ENCODE measurements around the gene CYP46A1.
"Not testable (repeated sequence)": the region's sequence is repeated elsewhere in the genome, so short reads cannot be mapped to it uniquely, and the experiment has no call there.

The CYP46A1 gene

DNA sequence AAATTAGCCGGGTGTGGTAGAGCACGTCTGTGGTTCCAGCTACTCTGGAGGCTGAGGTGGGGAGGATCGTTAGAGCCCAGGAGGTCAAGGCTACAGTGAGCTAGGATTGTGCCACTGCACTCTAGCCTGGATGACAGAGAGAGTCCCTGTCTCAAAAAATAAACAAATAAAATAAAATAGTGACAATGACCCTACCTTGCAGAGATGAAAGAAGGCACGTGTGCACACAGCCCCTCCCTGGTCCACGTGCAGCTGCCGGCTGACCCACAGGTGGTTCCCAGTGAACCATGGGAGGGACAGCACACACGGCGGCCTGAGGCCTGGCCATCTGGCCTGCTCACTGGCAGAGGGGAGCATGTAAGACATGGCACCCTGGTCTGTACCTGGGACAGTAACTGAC is 34.5 kb upstream of the CYP46A1 start:
- no peak for DNase-seq

DNA sequence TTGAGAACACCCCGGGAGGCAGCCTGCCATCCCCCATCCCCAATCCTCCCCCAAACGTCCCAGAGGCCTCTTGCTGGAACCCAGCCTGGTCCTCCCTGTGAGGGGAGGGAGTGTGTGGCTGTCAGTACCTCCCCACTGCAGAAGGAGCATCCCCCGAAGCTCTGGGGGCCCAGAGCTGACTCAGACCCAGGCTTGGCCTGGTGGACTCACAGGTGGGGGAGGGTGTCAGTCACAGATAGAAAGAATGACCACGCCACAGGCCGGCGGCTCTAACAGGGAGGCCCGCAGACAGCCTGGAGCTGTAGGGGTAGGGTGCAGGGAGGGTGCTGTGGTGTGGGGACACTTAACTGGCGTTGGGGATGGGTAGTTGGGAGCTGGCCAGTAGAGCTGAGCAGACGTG is 33.9 kb upstream of the CYP46A1 start:
- Mint-ChIP-seq H3K27me3 (peaks cover 53% of the 10 kb centered on the region), H3K4me1 (no peaks in the 10 kb centered on the region), H3K27ac (no peak overlapping the region), H3K9me3 (no peaks in the 10 kb centered on the region), H3K36me3 (no peaks in the 10 kb centered on the region), H3K4me3 (no peak overlapping the region)
- DNase-seq: no peak
- CTCF ChIA-PET: no interaction called here

More for the DNA sequence above, 34.5 kb upstream of the CYP46A1 start:
- Mint-ChIP-seq H3K27ac (no peak overlapping the region), H3K4me3 (no peak overlapping the region), H3K9me3 (no peaks in the 10 kb centered on the region), H3K36me3 (no peaks in the 10 kb centered on the region), H3K4me1 (no peaks in the 10 kb centered on the region), H3K27me3 (peaks cover 51% of the 10 kb centered on the region)
- CTCF ChIA-PET: no interaction called here

DNA sequence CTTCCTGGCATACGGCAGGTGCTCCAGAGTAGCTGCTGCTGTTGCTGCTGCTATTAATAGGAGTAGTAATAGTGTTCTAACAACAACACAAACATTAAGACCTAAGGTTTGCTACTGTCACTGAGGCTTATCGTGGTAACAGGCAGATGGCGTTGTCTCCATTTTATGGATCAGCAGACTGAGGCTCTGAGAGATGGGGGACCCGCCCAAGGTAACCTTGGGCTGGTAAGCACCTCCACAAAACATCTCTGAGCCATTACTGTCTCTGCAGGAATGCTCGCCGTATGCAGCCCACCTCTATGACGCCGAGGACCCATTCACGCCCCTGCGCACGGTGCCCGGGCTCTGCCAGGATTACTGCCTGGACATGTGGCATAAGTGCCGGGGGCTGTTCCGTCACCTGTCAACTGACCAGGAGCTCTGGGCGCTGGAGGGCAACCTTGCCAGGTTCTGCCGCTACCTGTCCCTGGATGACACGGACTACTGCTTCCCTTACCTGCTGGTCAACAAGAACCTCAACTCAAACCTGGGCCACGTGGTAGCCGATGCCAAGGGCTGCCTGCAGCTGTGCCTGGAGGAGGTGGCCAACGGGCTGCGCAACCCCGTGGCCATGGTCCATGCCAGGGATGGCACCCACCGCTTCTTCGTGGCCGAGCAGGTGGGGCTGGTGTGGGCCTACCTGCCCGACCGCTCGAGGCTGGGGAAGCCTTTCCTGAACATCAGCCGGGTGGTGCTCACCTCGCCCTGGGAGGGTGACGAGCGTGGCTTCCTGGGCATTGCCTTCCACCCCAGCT is 31.9 kb upstream of the CYP46A1 start:
- no peaks in the 10 kb centered on the region for H3K4me1 Mint-ChIP-seq
- H3K27ac Mint-ChIP-seq: no peak overlapping the region
- no peaks in the 10 kb centered on the region for H3K36me3 Mint-ChIP-seq
- peaks cover 49% of the 10 kb centered on the region for H3K27me3 Mint-ChIP-seq
- DNase-seq: no peak
- CTCF ChIA-PET: no interaction called here
- H3K9me3 Mint-ChIP-seq: no peaks in the 10 kb centered on the region
- H3K4me3 Mint-ChIP-seq: no peak overlapping the region

DNA sequence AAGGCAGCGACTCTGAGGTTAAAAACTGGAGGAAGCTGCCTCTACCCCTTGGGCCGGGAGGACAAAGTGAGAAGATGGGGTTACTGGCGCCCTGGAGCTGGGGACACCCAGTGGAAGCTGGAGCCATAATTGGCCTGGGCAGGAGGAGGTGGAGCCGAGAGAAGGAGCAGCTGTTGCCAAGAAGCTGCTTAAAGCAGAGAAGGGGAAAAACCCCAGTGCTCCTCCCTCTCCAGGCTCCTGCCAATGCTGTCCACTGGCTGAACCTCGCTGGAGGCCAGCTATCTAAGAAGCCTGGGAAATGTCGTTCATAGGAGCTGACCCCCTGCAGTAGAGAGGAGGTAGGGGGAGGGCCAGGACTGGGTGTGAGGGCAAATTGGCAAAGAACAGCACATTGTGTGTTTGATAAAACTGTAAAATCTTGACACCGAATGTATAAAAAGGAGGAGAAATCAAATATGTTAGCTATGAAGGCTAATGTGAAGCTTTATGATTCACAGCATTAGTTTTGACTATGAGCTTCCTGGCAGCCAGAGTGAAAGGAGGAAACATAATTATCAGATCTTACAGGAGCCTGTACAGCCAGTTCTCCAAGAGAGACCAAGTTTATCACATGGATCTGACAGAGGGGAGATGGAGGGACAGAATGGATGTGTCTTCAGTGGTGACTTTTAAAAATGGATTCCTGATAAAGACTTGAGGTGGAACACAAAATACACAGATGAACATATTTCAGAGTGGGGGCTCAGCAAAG is 29.7 kb upstream of the CYP46A1 start:
- DNase-seq: no peak
- no peaks in the 10 kb centered on the region for H3K9me3 Mint-ChIP-seq
- H3K36me3 Mint-ChIP-seq: no peaks in the 10 kb centered on the region
- H3K27ac Mint-ChIP-seq: no peak overlapping the region
- peaks cover 63% of the 10 kb centered on the region for H3K27me3 Mint-ChIP-seq
- CTCF ChIA-PET: no interaction called here
- no peak overlapping the region for H3K4me3 Mint-ChIP-seq
- no peaks in the 10 kb centered on the region for H3K4me1 Mint-ChIP-seq

DNA sequence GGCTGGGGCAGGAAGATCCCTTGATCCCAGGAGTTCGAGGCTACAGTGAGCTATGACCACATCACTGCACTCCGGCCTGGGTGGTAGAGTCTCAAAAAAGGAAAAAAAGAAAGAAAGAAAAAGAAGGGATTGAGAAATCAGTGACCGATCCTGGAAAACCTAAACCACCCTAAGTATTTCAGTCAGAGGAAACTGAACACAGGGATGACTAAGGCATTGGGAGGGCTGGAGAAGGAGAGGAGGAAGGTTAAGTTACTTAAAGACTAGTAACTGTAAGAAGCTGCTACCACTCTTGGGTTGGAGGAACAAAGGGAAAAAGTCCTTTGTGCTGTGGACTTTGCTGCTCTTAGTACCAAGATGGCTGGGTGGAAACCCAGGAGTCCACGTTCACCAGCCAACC is 28.6 kb upstream of the CYP46A1 start:
- Mint-ChIP-seq H3K27me3 (peaks cover 74% of the 10 kb centered on the region), H3K9me3 (no peaks in the 10 kb centered on the region), H3K36me3 (no peaks in the 10 kb centered on the region), H3K4me3 (no peak overlapping the region), H3K27ac (no peak overlapping the region), H3K4me1 (no peaks in the 10 kb centered on the region)
- CTCF ChIA-PET: no interaction called here
- no peak for DNase-seq

DNA sequence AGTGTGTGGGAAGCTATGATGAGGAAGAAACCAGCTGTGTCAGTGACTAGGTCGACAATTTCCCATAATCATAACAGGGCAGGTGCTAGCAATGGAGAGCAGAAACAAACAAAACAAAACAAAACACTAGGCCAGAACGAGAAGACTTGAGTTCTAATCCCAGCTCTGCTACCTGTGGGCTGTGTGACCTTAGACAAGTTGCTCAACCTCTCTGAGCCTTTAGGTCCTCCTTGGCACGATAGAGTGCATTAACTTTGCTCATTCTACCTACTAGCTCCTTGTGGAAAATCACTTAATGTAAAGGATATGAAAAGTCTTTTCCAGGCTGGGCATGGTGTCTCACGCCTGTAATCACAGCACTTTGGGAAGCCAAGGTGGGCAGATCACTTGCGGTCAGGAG is 27.9 kb upstream of the CYP46A1 start:
- Mint-ChIP-seq H3K4me3 (no peak overlapping the region), H3K36me3 (no peaks in the 10 kb centered on the region), H3K27me3 (peaks cover 80% of the 10 kb centered on the region), H3K27ac (no peak overlapping the region), H3K9me3 (no peaks in the 10 kb centered on the region), H3K4me1 (no peaks in the 10 kb centered on the region)
- CTCF ChIA-PET: no interaction called here
- no peak for DNase-seq

DNA sequence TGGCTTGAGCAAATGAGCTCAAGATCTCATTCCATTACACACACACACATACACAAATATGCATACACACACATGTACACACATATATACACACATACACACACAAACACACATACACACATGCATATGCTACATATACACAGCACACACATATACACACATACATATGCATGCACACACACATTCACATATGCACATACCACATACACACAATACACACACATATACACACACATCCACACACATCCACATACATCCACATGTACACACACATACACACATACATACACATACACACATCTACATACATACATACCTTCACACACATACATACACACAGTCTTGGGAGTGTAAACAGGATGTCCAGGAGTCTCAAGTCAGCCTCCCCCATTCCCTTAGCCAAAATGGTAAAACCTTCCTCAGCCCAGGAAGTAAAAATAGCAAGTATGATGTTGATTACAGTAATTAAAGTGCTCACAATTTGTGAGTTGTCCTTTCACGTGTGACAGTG is 26.4 kb upstream of the CYP46A1 start:
- no peaks in the 10 kb centered on the region for H3K4me1 Mint-ChIP-seq
- no peaks in the 10 kb centered on the region for H3K9me3 Mint-ChIP-seq
- H3K36me3 Mint-ChIP-seq: no peaks in the 10 kb centered on the region
- H3K27ac Mint-ChIP-seq: no peak overlapping the region
- no peak for DNase-seq
- H3K4me3 Mint-ChIP-seq: no peak overlapping the region
- H3K27me3 Mint-ChIP-seq: peaks cover 89% of the 10 kb centered on the region
- CTCF ChIA-PET: no interaction called here

DNA sequence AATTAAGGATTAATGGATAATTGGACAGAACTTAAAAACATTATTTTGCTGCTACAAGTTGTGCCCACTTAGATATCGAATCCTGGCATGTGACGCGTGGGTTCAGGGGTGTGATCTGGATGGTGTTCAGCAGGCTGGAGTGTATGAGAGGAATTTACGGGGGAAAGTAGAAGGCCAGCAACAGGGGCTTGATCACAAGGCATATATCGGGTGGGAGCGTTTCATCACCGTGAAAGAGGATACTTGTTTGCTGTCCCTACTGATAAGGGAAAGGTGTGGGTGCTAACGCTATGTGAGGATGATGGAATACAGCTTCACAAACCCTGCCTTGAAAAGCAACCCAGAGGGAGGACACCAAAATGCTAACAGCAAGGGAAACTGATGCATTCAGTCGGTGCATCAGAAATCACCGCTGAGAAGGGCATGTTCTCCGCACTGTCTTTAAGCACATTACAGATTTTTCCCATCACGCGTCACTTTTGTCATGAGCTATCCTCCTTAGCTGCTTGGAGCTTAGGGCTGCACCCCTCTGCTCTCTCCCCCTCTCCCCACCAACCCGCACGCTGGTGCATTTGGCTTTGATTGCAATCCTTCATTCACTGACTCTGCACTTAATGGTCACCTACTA is 25.8 kb upstream of the CYP46A1 start:
- Mint-ChIP-seq H3K36me3 (no peaks in the 10 kb centered on the region), H3K4me3 (no peak overlapping the region), H3K27ac (no peak overlapping the region), H3K4me1 (no peaks in the 10 kb centered on the region), H3K27me3 (peaks cover 94% of the 10 kb centered on the region), H3K9me3 (no peaks in the 10 kb centered on the region)
- CTCF ChIA-PET: no interaction called here
- DNase-seq: no peak

DNA sequence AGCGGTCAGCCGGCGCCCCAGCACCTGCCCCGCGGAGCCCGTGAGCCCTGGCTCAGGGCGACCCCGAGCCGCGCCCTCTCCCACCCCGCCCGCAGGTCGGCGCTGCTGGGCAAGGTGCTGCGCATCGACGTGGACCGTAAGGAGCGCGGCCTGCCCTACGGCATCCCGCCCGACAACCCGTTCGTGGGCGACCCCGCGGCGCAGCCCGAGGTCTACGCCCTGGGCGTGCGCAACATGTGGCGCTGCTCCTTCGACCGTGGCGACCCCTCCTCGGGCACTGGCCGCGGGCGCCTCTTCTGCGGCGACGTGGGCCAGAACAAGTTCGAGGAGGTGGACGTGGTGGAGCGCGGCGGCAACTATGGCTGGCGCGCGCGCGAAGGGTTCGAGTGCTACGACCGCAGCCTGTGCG is 24.8 kb upstream of the CYP46A1 start:
- Mint-ChIP-seq H3K27ac (no peak overlapping the region), H3K4me3 (no peak overlapping the region), H3K4me1 (no peaks in the 10 kb centered on the region), H3K27me3 (peaks cover 89% of the 10 kb centered on the region), H3K36me3 (no peaks in the 10 kb centered on the region), H3K9me3 (no peaks in the 10 kb centered on the region)
- no peak for DNase-seq
- CTCF ChIA-PET: no interaction called here

DNA sequence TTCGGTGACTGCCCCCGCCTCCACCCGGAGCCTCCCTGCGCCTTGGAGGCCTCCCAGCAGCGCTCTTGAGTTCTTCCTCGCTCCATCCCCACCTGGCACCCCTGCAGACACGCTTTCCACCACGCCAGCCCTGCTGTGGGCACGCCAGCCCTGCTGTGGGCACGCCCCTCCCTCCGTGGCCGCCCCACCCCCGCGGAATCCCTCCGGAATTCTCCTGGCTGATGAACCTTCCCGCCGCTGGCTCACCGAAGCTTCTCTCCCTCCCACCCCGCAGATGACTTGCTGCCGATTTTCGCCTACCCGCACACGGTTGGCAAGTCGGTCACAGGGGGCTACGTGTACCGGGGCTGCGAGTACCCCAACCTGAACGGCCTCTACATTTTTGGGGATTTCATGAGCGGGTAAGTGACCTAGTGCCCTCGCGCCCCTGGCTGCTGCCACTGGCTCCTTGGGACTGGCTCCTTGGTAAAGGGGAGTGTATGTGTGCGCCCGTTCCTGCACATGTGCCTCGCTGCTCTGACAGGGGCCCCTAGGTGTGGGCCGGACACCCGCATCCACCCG is 24.0 kb upstream of the CYP46A1 start:
- H3K9me3 Mint-ChIP-seq: no peaks in the 10 kb centered on the region
- H3K4me3 Mint-ChIP-seq: no peak overlapping the region
- peaks cover 87% of the 10 kb centered on the region for H3K27me3 Mint-ChIP-seq
- no peaks in the 10 kb centered on the region for H3K4me1 Mint-ChIP-seq
- no peak for DNase-seq
- H3K36me3 Mint-ChIP-seq: no peaks in the 10 kb centered on the region
- CTCF ChIA-PET: no interaction called here
- no peak overlapping the region for H3K27ac Mint-ChIP-seq

DNA sequence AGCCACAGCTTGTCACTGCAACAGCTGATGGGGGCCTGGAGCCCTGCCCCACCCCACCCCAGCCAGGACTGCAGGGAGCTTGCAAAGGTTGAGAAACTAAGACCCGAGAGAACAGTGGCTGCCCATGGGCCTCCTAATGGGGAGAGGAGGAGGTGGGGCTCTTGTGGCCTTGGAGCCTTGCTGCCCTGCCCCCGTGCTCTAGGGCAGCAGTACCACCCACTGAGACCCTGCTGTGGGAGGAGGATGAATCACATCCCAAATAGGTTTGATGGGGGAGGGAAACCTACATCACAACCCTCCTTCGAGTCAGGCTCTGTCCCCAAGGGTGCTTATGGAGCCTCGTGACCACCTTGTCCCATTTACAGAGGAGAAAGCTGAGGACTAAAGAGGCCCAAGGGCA is 23.3 kb upstream of the CYP46A1 start:
- CTCF ChIA-PET: no interaction called here
- Mint-ChIP-seq H3K9me3 (no peaks in the 10 kb centered on the region), H3K27me3 (peaks cover 82% of the 10 kb centered on the region), H3K36me3 (no peaks in the 10 kb centered on the region), H3K4me3 (no peak overlapping the region), H3K27ac (no peak overlapping the region), H3K4me1 (no peaks in the 10 kb centered on the region)
- DNase-seq: no peak

DNA sequence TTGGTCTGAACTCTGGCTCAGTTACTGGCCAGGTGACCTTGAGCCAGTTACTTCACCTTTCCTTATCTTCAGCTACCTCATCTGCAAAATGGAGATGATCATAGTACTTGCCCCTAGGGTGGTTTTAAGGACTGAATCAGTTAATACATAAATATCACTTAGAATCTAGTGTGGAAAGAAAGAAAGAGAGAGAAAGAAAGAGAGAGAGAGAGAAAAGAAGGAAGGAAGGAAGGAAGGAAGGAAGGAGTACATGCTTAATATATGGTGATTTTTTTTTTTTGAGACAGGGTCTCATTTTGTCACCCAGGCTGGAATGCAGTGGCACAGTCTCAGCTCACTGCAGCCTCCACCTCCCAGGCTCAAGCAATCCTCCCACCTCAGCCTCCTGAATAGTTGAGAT is 22.9 kb upstream of the CYP46A1 start:
- H3K27me3 Mint-ChIP-seq: peaks cover 81% of the 10 kb centered on the region
- H3K36me3 Mint-ChIP-seq, H3K4me3 Mint-ChIP-seq, H3K27ac Mint-ChIP-seq, H3K4me1 Mint-ChIP-seq, CTCF ChIA-PET, H3K9me3 Mint-ChIP-seq, DNase-seq: not testable (repeated sequence)

DNA sequence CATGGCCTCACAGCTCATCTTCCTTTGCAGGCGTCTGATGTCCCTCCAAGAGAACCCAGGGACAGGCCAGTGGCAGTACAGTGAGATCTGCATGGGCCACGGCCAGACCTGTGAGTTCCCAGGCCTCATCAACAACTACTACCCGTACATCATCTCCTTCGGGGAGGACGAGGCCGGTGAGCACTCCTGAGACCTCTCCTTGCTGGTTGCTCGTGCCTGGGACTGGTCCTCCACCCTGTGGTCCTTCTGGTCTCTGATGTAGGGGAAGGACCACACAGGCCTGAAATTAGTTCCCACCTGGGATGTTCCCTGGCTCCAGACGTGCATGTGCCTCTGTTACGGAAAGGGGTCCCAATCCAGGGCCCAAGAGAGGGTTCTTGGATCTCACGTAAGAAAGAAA is 21.3 kb upstream of the CYP46A1 start:
- Mint-ChIP-seq H3K36me3 (no peaks in the 10 kb centered on the region), H3K9me3 (no peaks in the 10 kb centered on the region), H3K27ac (no peak overlapping the region), H3K4me1 (no peaks in the 10 kb centered on the region), H3K27me3 (peaks cover 80% of the 10 kb centered on the region), H3K4me3 (no peak overlapping the region)
- no peak for DNase-seq
- CTCF ChIA-PET: no interaction called here

DNA sequence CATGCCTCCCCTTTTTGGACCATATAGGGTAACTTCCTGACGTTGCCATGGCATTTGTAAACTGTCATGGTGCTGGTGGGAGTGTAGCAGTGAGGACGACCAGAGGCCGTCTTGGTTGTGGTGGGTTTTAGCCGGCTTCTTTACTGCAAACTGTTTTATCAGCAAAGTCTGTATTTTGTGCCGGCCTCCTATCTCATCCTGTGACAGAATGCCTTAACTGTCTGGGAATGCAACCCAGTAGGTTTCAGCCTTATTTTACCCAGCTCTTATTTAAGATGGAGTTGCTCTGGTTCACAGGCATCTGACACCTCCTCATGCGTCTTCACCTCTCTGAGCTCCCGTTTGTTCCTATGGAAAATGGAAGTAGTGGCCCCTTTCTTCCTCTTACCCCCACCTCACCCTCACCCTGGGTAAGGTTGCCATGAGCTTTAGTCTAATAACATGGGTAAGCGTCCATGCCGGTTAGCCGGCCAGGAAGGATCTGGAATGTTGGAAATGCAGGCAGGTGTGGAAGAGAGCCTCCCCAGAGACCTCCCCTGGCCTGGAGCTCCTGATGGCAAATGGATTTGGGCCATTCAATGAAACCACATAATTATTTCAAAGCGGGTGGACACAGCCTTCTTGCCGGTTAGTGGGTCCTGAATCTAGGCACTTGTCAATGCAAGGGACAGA is 20.6 kb upstream of the CYP46A1 start:
- no peaks in the 10 kb centered on the region for H3K4me1 Mint-ChIP-seq
- H3K27ac Mint-ChIP-seq: no peak overlapping the region
- H3K27me3 Mint-ChIP-seq: peaks cover 80% of the 10 kb centered on the region
- no peak for DNase-seq
- no peaks in the 10 kb centered on the region for H3K36me3 Mint-ChIP-seq
- H3K9me3 Mint-ChIP-seq: no peaks in the 10 kb centered on the region
- no peak overlapping the region for H3K4me3 Mint-ChIP-seq
- CTCF ChIA-PET: interaction anchor here (1.1 kb wide), 1 partner anchor 19 kb away, joined by 5 read pairs; no protein-coding TSS in a partner anchor
